Activated CD8-positive, alpha-beta memory T cell treated with anti-CD3 and anti-CD28 coated beads, Interleukin-2, amount 50 U/mL, for 24 hours (primary cell): Measurements from ENCODE around the gene PLCL2.

Source experiments
- DNase-seq: peaks from one replicate; pipeline ENCODE4 v3.0.0-alpha.2; 2020; ENCODE audit errors: extremely low read depth

The PLCL2 gene

GRCh38 chr3:16865335-16865734 lies 19.4 kb upstream of the PLCL2 start:
- no peak for DNase-seq

DNA sequence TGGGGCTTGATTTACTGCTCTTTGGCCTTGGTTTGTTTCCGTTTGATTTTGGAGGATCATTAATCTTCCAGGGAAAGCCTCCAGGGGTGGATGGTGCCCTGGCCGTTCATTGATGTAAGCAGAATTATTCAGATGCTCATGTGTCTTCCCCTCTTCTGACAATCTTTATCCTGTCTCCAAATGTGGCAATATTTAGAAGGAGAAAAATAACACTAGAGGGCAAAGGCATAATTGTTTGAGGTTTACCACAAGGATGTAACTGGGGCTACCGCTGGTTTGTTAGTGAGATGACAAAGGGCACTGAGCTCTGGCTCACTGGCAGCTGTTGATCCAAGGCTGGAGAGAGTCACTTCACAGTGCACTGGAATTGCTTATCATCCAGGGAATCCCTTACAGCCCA lies 18.2 kb upstream of the PLCL2 start:
- DNase-seq: no peak

DNA sequence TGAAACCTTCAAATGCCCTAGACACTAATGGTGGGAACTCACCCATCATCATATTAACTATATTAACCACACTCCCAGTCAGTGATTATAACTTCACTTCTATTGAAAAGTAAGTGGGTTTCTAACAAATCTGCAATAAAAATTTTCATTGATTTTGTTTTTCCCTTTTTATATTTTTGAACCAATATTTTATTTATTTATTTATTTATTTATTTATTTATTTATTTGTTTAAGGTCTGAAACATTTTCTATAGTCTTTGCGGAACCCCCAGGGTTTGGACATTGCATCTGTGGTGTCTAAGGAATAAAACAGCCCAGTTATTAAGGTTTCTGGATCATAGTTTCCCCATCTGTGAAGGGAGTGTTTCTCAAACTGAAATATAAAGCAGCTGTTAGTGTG lies 16.2 kb upstream of the PLCL2 start:
- no peak for DNase-seq

GRCh38 chr3:16869261-16870005 lies 15.3 kb upstream of the PLCL2 start:
- no peak for DNase-seq

GRCh38 chr3:16871915-16872842 lies 12.6 kb upstream of the PLCL2 start:
- DNase-seq: no peak

GRCh38 chr3:16873872-16874271 lies 10.9 kb upstream of the PLCL2 start:
- no peak for DNase-seq

DNA sequence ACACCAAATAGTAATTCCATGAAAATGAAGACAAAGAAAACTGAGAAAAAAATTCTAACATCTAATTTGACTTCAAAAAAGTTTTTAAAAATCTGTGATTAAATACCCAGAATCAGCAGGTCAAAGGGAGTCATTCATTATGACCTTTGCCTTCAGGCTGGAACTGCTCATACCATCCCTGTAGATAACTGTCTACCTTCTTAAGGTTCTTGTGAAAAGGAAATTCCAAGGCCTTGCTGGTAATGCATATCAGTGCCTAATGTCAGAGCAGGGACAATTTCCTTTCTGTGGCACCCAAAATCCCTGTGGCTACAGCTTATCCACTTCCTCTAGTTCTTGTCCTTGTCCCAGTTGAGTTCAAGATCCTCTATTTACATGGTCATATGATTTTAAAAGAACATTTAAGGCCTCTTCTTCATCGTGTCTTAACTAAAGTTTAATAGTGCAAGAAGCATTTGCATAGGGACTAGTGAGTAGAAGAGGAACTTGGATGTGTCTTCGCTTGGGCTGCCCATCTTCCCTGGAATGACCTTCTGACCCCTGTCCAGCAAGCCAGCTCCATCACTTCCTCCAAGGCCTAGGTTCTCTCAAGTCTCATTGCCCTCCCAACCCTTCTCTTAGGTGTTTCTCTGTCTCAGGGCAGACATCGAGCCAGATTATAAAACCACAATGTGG lies 8.7 kb upstream of the PLCL2 start:
- DNase-seq: no peak

DNA sequence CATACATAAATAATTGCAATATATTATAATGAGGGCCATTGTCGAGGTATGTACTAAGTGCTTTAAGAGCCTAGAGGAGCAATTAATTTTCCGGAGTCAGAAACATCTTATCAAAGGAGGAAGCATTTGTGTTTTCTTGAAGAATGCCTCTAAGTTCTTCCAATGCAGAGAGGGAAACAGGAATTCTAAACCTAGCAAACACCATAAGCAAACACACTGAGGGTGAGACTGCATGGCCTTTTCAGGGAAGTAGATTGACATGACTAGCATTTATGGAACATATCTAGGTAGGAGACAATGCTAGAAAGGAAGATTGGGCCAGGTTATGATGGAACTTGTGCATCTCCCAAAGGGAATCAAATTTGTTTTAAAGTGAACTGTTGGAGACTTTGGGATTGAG lies 7.2 kb upstream of the PLCL2 start:
- no peak for DNase-seq

DNA sequence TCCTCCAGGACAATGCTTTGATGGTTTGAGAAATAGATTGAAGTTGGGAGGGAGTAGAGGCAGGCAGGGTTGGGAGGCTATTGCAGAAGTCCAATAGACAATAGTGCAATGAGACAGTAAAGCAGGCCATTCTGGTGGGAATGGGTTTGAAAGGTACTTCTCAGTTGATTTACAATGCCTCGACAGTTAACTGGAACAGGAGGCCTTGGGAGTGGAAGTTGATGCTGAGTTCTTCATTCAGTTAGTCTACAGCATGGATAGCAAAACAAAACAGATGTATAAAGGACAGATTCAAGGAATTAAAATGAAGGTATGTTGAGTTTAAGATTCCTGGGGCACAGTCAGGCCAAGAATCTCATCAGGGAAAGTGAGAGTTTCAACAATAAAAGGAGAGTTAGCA lies 6.8 kb upstream of the PLCL2 start:
- no peak for DNase-seq

GRCh38 chr3:16881896-16882630 lies 2.7 kb upstream of the PLCL2 start:
- DNase-seq: no peak

DNA sequence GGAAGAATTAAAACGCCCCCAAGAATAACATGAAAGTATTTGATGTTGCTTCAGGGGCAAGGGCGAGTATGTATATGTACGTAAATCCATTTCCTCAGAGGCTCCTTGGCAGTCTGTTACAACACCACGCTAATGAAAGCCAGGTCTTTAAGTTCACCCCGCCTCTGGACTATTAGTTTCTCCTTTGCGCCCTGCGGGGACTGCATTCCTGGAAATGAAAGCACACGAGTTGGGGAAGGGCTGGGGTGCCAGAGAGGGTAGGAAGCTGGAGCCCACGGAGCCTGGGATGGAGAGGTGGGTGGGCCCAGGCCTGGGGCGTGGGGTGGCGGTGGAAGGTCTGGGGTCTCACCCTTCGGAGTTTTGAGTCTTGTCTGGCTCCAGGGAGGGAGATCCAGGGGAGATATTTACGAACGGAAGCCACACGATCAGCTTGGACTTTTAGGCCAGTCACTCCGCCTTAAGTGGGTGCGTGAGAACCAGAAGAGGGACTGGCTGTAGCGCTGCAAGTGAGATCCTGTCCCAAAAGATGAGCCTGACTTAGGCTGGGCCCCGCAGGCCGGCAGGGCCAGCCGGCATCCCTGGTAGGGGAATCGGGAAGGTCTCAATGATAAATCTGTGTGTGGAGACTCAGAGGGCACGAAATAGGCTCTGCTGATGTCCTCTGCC lies 1.6 kb upstream of the PLCL2 start:
- DNase-seq: no peak

DNA sequence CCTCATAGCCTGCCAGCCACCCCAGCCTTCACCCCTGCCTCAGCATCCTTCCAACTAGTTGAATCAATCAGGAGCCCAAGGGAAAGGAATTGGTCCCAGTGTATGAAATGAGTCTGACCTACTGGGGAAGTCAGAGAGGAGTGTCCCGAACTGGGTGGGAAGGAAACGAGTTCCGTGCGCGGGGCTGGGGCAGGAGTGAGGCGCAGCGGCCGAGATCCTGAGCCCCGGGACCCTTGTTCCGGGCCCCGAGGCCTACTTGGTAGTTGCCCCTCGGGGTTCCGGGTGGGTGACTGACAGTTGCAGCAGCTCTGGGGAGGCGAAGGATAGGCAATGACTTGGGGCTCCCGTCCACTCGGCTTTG lies 1.1 kb upstream of the PLCL2 start:
- no peak for DNase-seq

GRCh38 chr3:16884084-16884747 lies 539 bp upstream of the PLCL2 start:
- no peak for DNase-seq

DNA sequence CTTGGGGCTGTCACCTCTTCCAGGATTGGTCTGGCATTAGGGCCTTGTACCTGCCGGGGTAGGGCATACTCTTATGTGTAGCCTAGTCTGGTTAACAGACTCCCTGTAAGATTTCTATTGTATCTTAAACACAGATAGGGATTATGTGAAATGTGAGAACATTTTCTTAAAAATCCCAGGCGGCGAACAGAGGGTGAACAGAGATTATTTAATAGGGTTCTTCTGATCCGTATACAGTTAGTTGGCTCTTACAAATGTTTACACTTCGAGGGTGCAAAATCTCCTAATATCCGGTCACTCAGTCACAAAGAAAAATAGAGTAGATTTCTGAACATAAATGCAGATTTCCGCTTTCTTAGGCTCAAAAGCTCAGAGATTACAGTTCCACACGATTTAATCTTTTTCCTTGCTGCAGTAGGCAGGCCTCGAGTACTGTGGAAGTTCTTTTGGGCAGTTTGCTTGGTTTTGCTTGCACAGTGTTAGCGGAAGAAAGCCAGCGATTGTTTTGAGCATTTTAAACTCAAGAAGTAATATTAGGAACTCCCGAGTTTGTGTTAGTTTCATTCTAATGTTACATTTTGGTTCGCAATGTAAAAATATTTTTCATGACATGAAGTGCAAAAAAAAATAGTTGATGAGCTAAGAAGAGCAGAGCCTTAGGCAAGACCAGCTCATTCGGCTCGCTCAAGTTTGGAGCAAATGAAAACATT lies 993 bp downstream of the PLCL2 start:
- no peak for DNase-seq

GRCh38 chr3:16886303-16886683 lies 1.5 kb downstream of the PLCL2 start:
- no peak for DNase-seq

DNA sequence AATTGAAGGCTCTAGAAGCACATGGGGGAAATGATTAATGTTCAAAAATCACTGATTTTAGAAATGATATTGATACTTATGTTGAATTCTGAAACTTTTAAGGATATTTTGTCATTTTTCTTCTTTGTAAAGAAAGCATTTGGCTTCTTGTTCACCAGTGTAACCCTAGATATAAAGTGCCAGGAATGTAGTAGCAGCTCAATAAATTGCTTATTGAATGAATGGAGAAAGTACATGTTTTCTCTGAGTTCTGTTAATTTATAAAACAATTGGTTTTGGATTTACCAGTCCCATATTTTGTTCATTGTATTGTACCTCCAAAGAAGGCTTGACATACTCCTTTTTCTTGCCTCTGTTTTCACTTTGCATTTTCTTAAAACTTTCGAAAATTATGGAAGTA lies 2.4 kb downstream of the PLCL2 start:
- DNase-seq: no peak

DNA sequence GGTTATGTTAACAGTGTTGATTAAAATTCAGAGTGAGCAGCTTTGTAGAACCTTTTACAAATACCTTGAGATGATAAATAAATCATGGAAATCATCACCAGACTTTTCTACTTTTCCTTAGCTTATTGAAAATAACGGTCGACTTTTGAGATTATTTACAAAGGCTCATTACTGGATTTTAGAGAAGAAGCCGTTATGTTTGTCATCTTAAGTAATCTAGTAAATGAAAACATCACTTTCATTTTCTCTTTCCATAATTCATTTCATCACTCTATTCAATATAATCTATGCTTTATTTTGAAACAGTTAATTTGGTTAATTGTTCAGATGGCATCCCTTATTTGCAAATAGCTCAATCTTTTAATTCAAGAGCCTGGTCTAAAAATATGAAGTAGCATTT lies 3.6 kb downstream of the PLCL2 start:
- no peak for DNase-seq

- no peak for DNase-seq
These were observed 4.2 kb downstream of the PLCL2 start for GRCh38 chr3:16888785-16889607.

GRCh38 chr3:16890597-16891333 lies 6.0 kb downstream of the PLCL2 start:
- no peak for DNase-seq
